Neural progenitor cell (in vitro differentiated cells): ENCODE results near the gene HNRNPK. TPM values are rescaled to one million over a fixed set of nuclear protein-coding genes. Genes with fewer than 3 reads are reported as not detected.
"Not testable (repeated sequence)": the region's sequence is repeated elsewhere in the genome, so short reads cannot be mapped to it uniquely, and the experiment has no call there.

ENCODE experiments used
- DNase-seq: peaks from one replicate; pipeline ENCODE4 v3.0.0-alpha.2; 2016; ENCODE audit warnings: low spot score
- H2AFZ ChIP-seq: fragments of 200-600 bp; sonication (generic); replicated peaks from 2 replicates; pipeline ENCODE4 v1.6.1; 2016; ENCODE audit warnings: antibody characterized with exemption
- H3F3A ChIP-seq: fragments of 200-600 bp; sonication (generic); 2 replicates; pipeline ENCODE4 v1.6.1; 2016; ENCODE audit warnings: antibody characterized with exemption, low read depth
- H3K27ac ChIP-seq: fragments of 200-600 bp; sonication (generic); 2 replicates; pipeline ENCODE4 v1.5.1; 2016; ENCODE audit warnings: mild to moderate bottlenecking
- H3K27me3 ChIP-seq: fragments of 200-600 bp; sonication (generic); 2 replicates; pipeline ENCODE4 v1.6.1; 2016; ENCODE audit warnings: mild to moderate bottlenecking, moderate library complexity
- H3K36me3 ChIP-seq: fragments of 200-600 bp; sonication (generic); 2 replicates; pipeline ENCODE4 v1.5.1; 2016
- H3K4me1 ChIP-seq: fragments of 200-600 bp; sonication (generic); 2 replicates; pipeline ENCODE4 v1.6.1; 2016; ENCODE audit warnings: mixed run types
- H3K4me2 ChIP-seq: fragments of 200-600 bp; sonication (generic); 2 replicates; pipeline ENCODE4 v1.6.1; 2016
- H3K4me3 ChIP-seq: fragments of 200-600 bp; sonication (generic); 2 replicates; pipeline ENCODE4 v1.5.1; 2016
- H3K79me2 ChIP-seq: fragments of 200-600 bp; sonication (generic); 2 replicates; pipeline ENCODE4 v1.6.1; 2016; ENCODE audit warnings: low read depth
- H3K9ac ChIP-seq: fragments of 200-600 bp; sonication (generic); 2 replicates; pipeline ENCODE4 v1.6.1; 2016
- H3K9me3 ChIP-seq: fragments of 200-600 bp; sonication (generic); 2 replicates; pipeline ENCODE4 v1.5.1; 2016; ENCODE audit warnings: low read depth
- H4K20me1 ChIP-seq: fragments of 200-600 bp; sonication (generic); 2 replicates; pipeline ENCODE4 v1.6.1; 2016; ENCODE audit warnings: low read depth
- H3K27ac Mint-ChIP-seq: 3 replicates; pipeline ENCODE4 v1.8.0; 2021; ENCODE audit warnings: mixed read lengths
- H3K27me3 Mint-ChIP-seq: 2 replicates; pipeline ENCODE4 v1.8.0; 2022; ENCODE audit warnings: low read depth, mild to moderate bottlenecking, inconsistent platforms, moderate library complexity, mixed read lengths; ENCODE audit not compliant: insufficient read depth
- H3K36me3 Mint-ChIP-seq: 3 replicates; pipeline ENCODE4 v1.8.0; 2021; ENCODE audit warnings: mixed read lengths
- H3K4me1 Mint-ChIP-seq: 3 replicates; pipeline ENCODE4 v1.8.0; 2021; ENCODE audit warnings: mixed read lengths
- H3K4me3 Mint-ChIP-seq: 3 replicates; pipeline ENCODE4 v1.8.0; 2021; ENCODE audit warnings: mild to moderate bottlenecking, moderate library complexity, mixed read lengths
- H3K9me3 Mint-ChIP-seq: 3 replicates; pipeline ENCODE4 v1.8.0; 2020; ENCODE audit warnings: mixed read lengths
- EZH2 ChIP-seq: fragments of 200-600 bp; sonication (generic); IDR thresholded peaks from 2 replicates; pipeline ENCODE4 v1.6.1; 2017; ENCODE audit warnings: antibody characterized with exemption, mild to moderate bottlenecking, moderate library complexity
- EZH2phosphoT487 ChIP-seq: fragments of 200-600 bp; sonication (generic); IDR thresholded peaks from 2 replicates; pipeline ENCODE4 v1.6.1; 2017; ENCODE audit warnings: antibody characterized with exemption
- total RNA-seq: library from RNA; depleted of rRNA; stranded (reverse); fragments of >200 nt; gene quantifications from 2 replicates; pipeline ENCODE4 v1.2.3, GENCODE V29; 2015; ENCODE audit warnings: low replicate concordance
- TF ChIP-seq, protein P1 (sequence below): fragments of 200-600 bp; sonication (generic); IDR thresholded peaks from 2 replicates; pipeline ENCODE4 v1.5.1; 2017; ENCODE audit warnings: antibody characterized with exemption, mild to moderate bottlenecking

The HNRNPK gene
- total RNA-seq, 1 donor from 2014 or later = 1,406 TPM

DNA sequence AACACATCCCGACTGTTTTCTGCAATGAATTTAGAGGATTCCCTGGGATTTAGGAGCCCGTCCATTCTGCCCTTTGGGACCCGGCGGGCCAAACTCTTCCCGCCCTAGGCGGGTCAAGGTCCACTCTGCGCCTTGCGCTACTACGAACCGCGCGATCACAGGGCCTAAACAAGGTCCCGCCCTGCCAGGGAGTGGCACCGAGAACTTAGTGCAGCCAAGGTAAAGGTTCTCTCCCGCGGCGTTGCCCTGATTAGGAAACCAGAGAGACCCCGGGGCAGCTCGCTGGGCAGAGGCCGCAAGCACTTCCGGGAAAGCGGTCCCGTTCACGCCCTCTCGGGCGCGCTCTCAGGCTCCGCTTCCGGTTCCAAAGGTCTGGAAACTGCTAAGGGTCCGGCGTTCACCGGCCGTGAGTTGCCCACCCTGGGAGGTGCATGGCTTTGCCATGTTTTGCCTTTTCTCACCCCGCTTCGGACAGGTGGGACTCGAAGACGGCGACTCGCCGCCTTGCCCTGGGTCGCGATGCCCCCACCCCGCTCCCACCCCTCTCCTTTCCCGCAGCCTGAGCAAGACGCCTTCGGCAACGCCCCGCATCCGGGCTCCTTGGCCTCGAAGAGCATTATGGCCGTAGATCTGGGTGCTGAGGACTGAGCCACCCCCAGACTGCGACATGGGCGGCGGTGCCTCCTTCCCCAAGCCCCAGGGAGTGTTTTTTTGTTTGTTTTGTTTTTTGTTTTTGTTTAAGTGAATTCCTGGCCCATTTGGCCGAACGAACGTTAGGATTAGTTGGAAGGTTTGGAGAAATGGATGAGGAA, 23.4 kb downstream of the HNRNPK start:
- Mint-ChIP-seq H3K4me1 (no peaks in the 10 kb centered on the region), H3K27ac (no peak overlapping the region), H3K9me3 (peaks cover 3% of the 10 kb centered on the region), H3K4me3 (no peak overlapping the region), H3K36me3 (no peaks in the 10 kb centered on the region), H3K27me3 (peaks cover 10% of the 10 kb centered on the region)
- Histone ChIP-seq H3K4me1 (no peaks in the 10 kb centered on the region), H4K20me1 (no peaks in the 10 kb centered on the region), H3K4me3 (no peak overlapping the region), H3K9me3 (no peaks in the 10 kb centered on the region), H3F3A (no peaks in the 10 kb centered on the region), H2AFZ (no peak overlapping the region), H3K36me3 (no peaks in the 10 kb centered on the region), H3K27me3 (no peaks in the 10 kb centered on the region), H3K4me2 (no peak overlapping the region), H3K9ac (no peak overlapping the region), H3K79me2 (no peaks in the 10 kb centered on the region), H3K27ac (no peak overlapping the region)
- TF ChIP-seq EZH2phosphoT487 (no peak), EZH2 (no peak)
- TF ChIP-seq, protein P1, sequence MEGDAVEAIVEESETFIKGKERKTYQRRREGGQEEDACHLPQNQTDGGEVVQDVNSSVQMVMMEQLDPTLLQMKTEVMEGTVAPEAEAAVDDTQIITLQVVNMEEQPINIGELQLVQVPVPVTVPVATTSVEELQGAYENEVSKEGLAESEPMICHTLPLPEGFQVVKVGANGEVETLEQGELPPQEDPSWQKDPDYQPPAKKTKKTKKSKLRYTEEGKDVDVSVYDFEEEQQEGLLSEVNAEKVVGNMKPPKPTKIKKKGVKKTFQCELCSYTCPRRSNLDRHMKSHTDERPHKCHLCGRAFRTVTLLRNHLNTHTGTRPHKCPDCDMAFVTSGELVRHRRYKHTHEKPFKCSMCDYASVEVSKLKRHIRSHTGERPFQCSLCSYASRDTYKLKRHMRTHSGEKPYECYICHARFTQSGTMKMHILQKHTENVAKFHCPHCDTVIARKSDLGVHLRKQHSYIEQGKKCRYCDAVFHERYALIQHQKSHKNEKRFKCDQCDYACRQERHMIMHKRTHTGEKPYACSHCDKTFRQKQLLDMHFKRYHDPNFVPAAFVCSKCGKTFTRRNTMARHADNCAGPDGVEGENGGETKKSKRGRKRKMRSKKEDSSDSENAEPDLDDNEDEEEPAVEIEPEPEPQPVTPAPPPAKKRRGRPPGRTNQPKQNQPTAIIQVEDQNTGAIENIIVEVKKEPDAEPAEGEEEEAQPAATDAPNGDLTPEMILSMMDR = no peak
- no peak for DNase-seq

DNA sequence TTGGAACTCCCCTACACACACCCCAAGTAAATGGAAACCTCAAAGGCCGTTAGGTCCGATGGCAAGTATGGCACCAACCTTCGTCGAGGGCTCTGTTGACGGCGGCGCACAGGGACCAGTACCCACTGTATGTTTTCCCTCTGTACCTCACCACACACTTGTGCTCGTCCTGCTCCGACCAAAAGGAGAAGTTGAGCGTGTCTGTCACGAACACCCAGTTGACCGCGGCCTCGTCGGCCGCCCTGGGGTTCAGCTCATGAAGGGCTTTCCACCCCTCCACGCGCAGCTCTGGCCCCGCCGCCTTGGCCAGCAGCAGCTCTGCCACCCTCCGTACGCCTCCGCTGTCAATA, 24.0 kb downstream of the HNRNPK start:
- H3K79me2 ChIP-seq = no peaks in the 10 kb centered on the region
- no peak overlapping the region for H3K27ac ChIP-seq
- no peak overlapping the region for H3K9ac ChIP-seq
- Mint-ChIP-seq H3K9me3 (peaks cover 3% of the 10 kb centered on the region), H3K4me1 (no peaks in the 10 kb centered on the region), H3K4me3 (no peak overlapping the region), H3K36me3 (no peaks in the 10 kb centered on the region), H3K27ac (peak overlapping the region; percentile 29), H3K27me3 (peaks cover 10% of the 10 kb centered on the region)
- H3K9me3 ChIP-seq = no peaks in the 10 kb centered on the region
- no peaks in the 10 kb centered on the region for H3K4me1 ChIP-seq
- H2AFZ ChIP-seq = no peak overlapping the region
- H3K27me3 ChIP-seq = no peaks in the 10 kb centered on the region
- TF ChIP-seq, protein P1 = no peak
- TF ChIP-seq EZH2phosphoT487 (no peak), EZH2 (no peak)
- H3K4me3 ChIP-seq = no peak overlapping the region
- no peak overlapping the region for H3K4me2 ChIP-seq
- no peak for DNase-seq
- no peaks in the 10 kb centered on the region for H3K36me3 ChIP-seq
- no peaks in the 10 kb centered on the region for H3F3A ChIP-seq
- H4K20me1 ChIP-seq = no peaks in the 10 kb centered on the region

DNA sequence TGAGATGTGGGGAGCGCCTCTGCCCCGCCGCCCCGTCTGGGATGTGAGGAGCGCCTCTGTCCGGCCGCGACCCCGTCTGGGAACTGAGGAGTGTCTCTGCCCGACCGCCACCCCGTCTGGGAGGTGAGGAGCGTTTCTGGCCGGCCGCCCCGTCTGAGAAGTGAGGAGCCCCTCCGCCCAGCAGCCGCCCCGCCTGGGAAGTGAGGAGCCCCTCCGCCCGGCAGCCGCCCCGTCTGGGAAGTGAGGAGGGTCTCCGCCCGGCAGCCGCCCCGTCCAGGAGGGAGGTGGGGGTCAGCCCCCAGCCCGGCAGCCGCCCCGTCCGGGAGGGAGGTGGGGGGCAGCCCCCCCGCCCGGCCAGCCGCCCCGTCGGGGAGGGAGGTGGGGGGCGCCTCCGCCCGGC, 31.9 kb downstream of the HNRNPK start:
- H3K4me3 Mint-ChIP-seq, H2AFZ ChIP-seq, H3K4me1 ChIP-seq, H3K27ac ChIP-seq, H3K4me2 ChIP-seq, H3K9me3 Mint-ChIP-seq, H3K9ac ChIP-seq, H3K36me3 Mint-ChIP-seq, H3K4me3 ChIP-seq, H3K79me2 ChIP-seq, H3K27me3 ChIP-seq, H3K27ac Mint-ChIP-seq, H3K9me3 ChIP-seq, H3K4me1 Mint-ChIP-seq, H3F3A ChIP-seq, H3K27me3 Mint-ChIP-seq, H3K36me3 ChIP-seq, H4K20me1 ChIP-seq, DNase-seq: not testable (repeated sequence)

DNA sequence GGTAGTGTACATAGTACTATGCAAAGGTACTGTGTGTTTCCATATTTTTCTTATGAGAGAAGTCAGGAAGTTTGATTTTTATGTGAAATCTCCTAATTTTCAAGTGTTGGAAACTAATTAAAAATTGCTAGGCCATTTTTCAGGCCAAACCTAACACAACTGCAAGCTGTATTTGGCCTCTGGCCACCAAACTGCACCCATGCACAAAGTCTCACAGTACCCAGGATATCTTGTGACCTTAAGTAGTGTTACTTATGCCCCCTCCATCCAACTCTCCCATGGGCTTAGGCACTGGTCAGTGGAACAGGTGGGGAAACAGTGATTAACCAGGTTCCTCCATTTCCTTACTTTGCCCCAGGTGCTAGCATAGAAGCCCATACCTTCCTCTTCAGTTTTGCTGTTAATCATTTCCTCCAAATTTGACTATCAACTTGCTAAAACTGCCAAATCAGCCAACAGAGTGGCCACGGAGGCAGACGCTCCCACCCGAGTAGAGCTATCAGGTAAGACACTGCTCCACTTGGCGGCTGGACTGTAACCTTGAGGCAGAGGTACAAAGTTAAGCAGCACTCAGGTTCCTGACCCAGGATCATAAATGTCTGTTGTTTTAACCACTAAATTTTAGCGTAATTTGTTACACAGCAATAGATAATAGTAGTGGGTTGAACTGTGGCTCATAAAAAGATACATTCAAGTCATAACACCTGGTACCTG, 39.3 kb downstream of the HNRNPK start:
- Histone ChIP-seq H4K20me1 (no peaks in the 10 kb centered on the region), H3K9ac (no peak overlapping the region), H3K27me3 (no peaks in the 10 kb centered on the region), H3K4me2 (no peak overlapping the region), H3K4me3 (no peak overlapping the region), H3K27ac (no peak overlapping the region), H2AFZ (no peak overlapping the region), H3K4me1 (peaks cover under 1% of the 10 kb centered on the region), H3K79me2 (no peaks in the 10 kb centered on the region), H3K9me3 (no peaks in the 10 kb centered on the region), H3F3A (peaks cover 8% of the 10 kb centered on the region), H3K36me3 (no peaks in the 10 kb centered on the region)
- TF ChIP-seq, protein P1 = no peak
- no peak for TF ChIP-seq EZH2phosphoT487
- TF ChIP-seq EZH2 = no peak
- H3K36me3 Mint-ChIP-seq = no peaks in the 10 kb centered on the region
- no peak overlapping the region for H3K27ac Mint-ChIP-seq
- H3K27me3 Mint-ChIP-seq = peaks cover 3% of the 10 kb centered on the region
- H3K4me3 Mint-ChIP-seq = no peak overlapping the region
- no peaks in the 10 kb centered on the region for H3K9me3 Mint-ChIP-seq
- no peak for DNase-seq
- no peaks in the 10 kb centered on the region for H3K4me1 Mint-ChIP-seq
